ENCODE measurements around the gene PDZK1IP1.
"Not testable (repeated sequence)": the region's sequence is repeated elsewhere in the genome, so short reads cannot be mapped to it uniquely, and the experiment has no call there.

PDZK1IP1 gene

GRCh38 chr1:47198214-47198613, 8.4 kb upstream of the PDZK1IP1 start:
- Histone ChIP-seq H3K27me3 (ENCODE audit: control insufficient read depth in 1 of 2, insufficient read depth in 2 of 2, low read length in 2 of 2) (peaks cover 5% of the 10 kb centered on the region in 2 donors), H3K9ac (ENCODE audit: low read depth in 1 of 2, low read length in 2 of 2) (no peak overlapping the region), H3K27ac (ENCODE audit: low read depth, low read length) (no peak overlapping the region), H3K9me3 (ENCODE audit: control insufficient read depth in 1 of 2, low read length in 2 of 2) (no peaks in the 10 kb centered on the region), H3K4me1 (ENCODE audit: control insufficient read depth in 1 of 2, insufficient read depth in 2 of 2, low read length in 2 of 2) (peaks cover 0 to under 1% of the 10 kb centered on the region in 2 donors), H3K4me3 (ENCODE audit: low read depth in 1 of 2, low read length in 2 of 2) (no peak overlapping the region), H3K36me3 (ENCODE audit: control insufficient read depth in 1 of 2, insufficient read depth in 2 of 2, low read length in 2 of 2) (no peaks in the 10 kb centered on the region)

- no peaks in the 10 kb centered on the region for H3K9me3 ChIP-seq (ENCODE audit: control insufficient read depth in 1 of 2, low read length in 2 of 2)
- H3K9ac ChIP-seq (ENCODE audit: low read depth in 1 of 2, low read length in 2 of 2): no peak overlapping the region
- peaks cover 5% of the 10 kb centered on the region in 2 donors for H3K27me3 ChIP-seq (ENCODE audit: control insufficient read depth in 1 of 2, insufficient read depth in 2 of 2, low read length in 2 of 2)
- no peak overlapping the region for H3K27ac ChIP-seq (ENCODE audit: low read depth, low read length)
- peaks cover 16% of the 10 kb centered on the region in 2 donors for H3K4me1 ChIP-seq (ENCODE audit: control insufficient read depth in 1 of 2, insufficient read depth in 2 of 2, low read length in 2 of 2)
- no peaks in the 10 kb centered on the region for H3K36me3 ChIP-seq (ENCODE audit: control insufficient read depth in 1 of 2, insufficient read depth in 2 of 2, low read length in 2 of 2)
- no peak overlapping the region for H3K4me3 ChIP-seq (ENCODE audit: low read depth in 1 of 2, low read length in 2 of 2)
These were observed 6.8 kb upstream of the PDZK1IP1 start for GRCh38 chr1:47196622-47197021.

DNA sequence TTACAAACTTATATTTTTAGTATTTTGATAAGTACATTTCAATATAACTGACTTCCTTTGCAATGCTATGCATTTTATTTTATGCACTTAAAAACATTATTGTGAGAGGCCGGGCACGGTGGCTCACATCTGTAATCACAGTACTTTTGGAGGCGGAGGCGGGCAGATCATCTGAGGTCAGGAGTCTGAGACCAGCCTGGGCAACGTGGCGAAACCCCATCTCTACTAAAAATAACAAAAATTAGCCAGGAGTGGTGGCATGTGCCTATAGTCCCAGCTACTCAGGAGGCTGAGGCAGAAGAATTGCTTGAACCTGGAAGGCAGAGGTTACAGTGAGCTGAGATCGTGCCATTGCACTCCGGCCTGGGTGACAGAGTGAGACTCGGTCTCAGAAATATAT, 6.1 kb upstream of the PDZK1IP1 start:
- H3K9ac ChIP-seq (ENCODE audit: low read depth in 1 of 2, low read length in 2 of 2); H3K4me3 ChIP-seq (ENCODE audit: low read depth in 1 of 2, low read length in 2 of 2); H3K27ac ChIP-seq (ENCODE audit: low read depth, low read length); H3K36me3 ChIP-seq (ENCODE audit: control insufficient read depth in 1 of 2, insufficient read depth in 2 of 2, low read length in 2 of 2); H3K9me3 ChIP-seq (ENCODE audit: control insufficient read depth in 1 of 2, low read length in 2 of 2); H3K27me3 ChIP-seq (ENCODE audit: control insufficient read depth in 1 of 2, insufficient read depth in 2 of 2, low read length in 2 of 2): not testable (repeated sequence)
- H3K4me1 ChIP-seq (ENCODE audit: control insufficient read depth in 1 of 2, insufficient read depth in 2 of 2, low read length in 2 of 2): peaks cover 22% of the 10 kb centered on the region in 2 donors

DNA sequence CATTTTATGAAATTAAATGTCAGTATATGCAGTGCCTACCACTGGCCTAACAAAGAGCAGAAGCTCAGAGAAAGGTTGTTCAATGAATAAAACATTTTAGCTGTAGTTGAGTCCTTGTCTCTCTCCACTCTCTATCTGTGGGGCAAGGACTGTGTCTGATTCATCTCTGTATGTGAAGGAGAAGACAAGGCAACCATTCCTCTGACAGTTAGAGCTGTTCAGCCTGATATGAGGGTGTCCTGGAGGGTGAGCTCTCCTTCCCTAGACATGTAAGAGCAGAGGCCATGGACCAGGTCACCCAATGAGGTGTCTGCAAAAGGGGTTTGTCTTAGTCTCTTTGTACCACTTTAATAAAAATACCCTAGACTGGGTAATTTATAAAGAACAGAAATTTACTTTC, 4.5 kb upstream of the PDZK1IP1 start:
- no peak overlapping the region for H3K4me3 ChIP-seq (ENCODE audit: low read depth in 1 of 2, low read length in 2 of 2)
- no peak overlapping the region for H3K27ac ChIP-seq (ENCODE audit: low read depth, low read length)
- H3K27me3 ChIP-seq (ENCODE audit: control insufficient read depth in 1 of 2, insufficient read depth in 2 of 2, low read length in 2 of 2): peaks cover 0 to 5% of the 10 kb centered on the region in 2 donors
- no peaks in the 10 kb centered on the region for H3K9me3 ChIP-seq (ENCODE audit: control insufficient read depth in 1 of 2, low read length in 2 of 2)
- no peak overlapping the region for H3K9ac ChIP-seq (ENCODE audit: low read depth in 1 of 2, low read length in 2 of 2)
- H3K4me1 ChIP-seq (ENCODE audit: control insufficient read depth in 1 of 2, insufficient read depth in 2 of 2, low read length in 2 of 2): peaks cover 39% of the 10 kb centered on the region in 2 donors
- no peaks in the 10 kb centered on the region for H3K36me3 ChIP-seq (ENCODE audit: control insufficient read depth in 1 of 2, insufficient read depth in 2 of 2, low read length in 2 of 2)

DNA sequence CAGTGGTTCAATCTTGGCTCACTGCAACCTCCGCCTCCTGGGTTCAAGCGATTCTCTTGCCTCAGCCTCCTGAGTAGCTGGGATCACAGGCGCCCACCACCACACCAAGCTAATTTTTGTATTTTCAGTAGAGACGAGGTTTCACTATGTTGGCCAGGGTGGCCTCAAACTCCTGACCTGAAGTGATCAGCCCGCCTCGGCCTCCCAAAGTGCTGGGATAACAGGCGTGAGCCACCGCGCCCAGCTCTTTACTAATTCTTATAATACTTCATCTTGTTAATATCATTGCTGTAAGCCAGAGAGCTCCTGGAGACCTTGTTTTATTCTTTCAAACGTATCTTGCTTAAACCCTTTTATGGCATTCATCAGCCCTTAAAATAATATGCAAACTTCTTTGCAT, 3.7 kb upstream of the PDZK1IP1 start:
- not testable (repeated sequence) for H3K9ac ChIP-seq (ENCODE audit: low read depth in 1 of 2, low read length in 2 of 2); H3K4me3 ChIP-seq (ENCODE audit: low read depth in 1 of 2, low read length in 2 of 2); H3K27ac ChIP-seq (ENCODE audit: low read depth, low read length); H3K36me3 ChIP-seq (ENCODE audit: control insufficient read depth in 1 of 2, insufficient read depth in 2 of 2, low read length in 2 of 2); H3K9me3 ChIP-seq (ENCODE audit: control insufficient read depth in 1 of 2, low read length in 2 of 2); H3K27me3 ChIP-seq (ENCODE audit: control insufficient read depth in 1 of 2, insufficient read depth in 2 of 2, low read length in 2 of 2)
- peaks cover 44 to 45% of the 10 kb centered on the region in 2 donors for H3K4me1 ChIP-seq (ENCODE audit: control insufficient read depth in 1 of 2, insufficient read depth in 2 of 2, low read length in 2 of 2)

DNA sequence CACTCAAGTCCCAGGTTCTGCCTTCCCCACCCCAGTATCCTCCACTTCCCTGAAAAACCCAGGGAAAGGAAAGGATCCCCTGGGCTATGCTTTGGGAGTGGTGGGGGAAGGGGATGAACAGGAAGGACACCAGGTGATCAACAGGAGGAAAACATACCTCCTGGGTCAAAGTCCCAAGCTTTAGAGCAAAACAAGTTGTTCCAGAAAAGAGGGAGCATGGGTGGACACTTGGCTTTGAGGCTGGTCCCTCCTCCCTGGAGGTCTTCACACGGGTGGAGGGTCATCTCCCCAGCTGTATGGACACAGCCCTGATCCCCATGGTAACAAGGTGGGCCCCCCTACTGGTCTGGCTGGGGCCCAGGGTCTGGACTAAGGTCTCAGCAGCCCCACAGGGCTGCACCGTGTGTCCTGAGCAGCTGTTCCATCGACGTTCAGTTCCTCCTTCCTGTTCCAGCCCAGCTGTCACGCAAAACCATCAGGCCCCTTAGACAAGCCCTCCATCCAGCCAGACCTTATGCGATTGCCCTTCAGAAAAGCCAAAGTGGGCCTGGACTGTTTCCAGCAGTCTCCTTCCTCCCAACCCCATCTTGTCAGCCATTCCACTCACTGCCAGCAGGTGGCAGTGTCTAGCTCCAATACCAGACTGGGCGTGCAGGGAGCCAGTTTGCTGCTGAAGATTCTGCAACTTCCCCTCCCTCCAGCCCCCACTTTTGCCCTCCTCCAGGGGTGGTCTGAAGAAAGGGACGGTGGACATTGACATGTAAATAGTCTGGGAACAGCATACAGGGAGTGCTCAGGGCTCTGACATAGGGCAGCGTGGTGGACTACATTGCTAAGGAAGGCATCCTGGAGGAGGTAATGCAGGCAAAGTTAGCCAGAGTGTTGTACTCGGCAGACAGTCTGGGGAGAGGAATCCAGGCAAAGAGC, 2.9 kb upstream of the PDZK1IP1 start:
- Histone ChIP-seq H3K4me1 (ENCODE audit: control insufficient read depth in 1 of 2, insufficient read depth in 2 of 2, low read length in 2 of 2) (peaks cover 46 to 52% of the 10 kb centered on the region in 2 donors), H3K27me3 (ENCODE audit: control insufficient read depth in 1 of 2, insufficient read depth in 2 of 2, low read length in 2 of 2) (no peaks in the 10 kb centered on the region), H3K4me3 (ENCODE audit: low read depth in 1 of 2, low read length in 2 of 2) (peak overlapping the region; percentile 21 to 48), H3K9ac (ENCODE audit: low read depth in 1 of 2, low read length in 2 of 2) (no peak overlapping the region), H3K36me3 (ENCODE audit: control insufficient read depth in 1 of 2, insufficient read depth in 2 of 2, low read length in 2 of 2) (no peaks in the 10 kb centered on the region), H3K27ac (ENCODE audit: low read depth, low read length) (peak overlapping the region; percentile 43), H3K9me3 (ENCODE audit: control insufficient read depth in 1 of 2, low read length in 2 of 2) (no peaks in the 10 kb centered on the region)

DNA sequence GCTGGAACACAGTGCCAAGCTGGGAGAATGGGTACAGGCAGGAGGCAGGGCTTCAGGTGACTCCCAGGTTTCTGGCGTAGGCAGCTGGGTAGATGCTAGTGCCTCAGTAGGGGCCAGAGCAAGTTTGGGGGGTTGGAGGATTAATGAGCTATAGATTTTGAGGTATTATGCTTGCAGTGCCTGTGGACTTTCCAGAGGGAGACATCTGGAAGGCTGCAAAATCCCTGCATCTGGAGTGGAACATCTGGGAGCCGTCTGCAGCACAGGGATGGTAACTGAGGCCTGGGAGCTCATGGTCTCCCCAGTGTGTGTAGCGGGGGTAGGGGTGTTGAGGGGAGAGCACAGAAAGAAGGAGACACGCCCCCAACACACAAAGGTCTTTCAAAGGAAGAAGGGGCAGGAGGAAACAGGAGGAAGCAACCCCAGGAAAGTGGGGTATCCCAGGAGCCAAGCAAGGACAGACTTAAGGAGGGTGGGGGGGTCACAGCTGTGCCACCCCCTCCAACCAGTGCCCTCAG, 2.2 kb upstream of the PDZK1IP1 start:
- Histone ChIP-seq H3K4me1 (ENCODE audit: control insufficient read depth in 1 of 2, insufficient read depth in 2 of 2, low read length in 2 of 2) (peaks cover 46 to 59% of the 10 kb centered on the region in 2 donors), H3K9me3 (ENCODE audit: control insufficient read depth in 1 of 2, low read length in 2 of 2) (no peaks in the 10 kb centered on the region), H3K27me3 (ENCODE audit: control insufficient read depth in 1 of 2, insufficient read depth in 2 of 2, low read length in 2 of 2) (no peaks in the 10 kb centered on the region), H3K4me3 (ENCODE audit: low read depth in 1 of 2, low read length in 2 of 2) (peak overlapping the region in 1 of 2 donors; percentile 48), H3K9ac (ENCODE audit: low read depth in 1 of 2, low read length in 2 of 2) (peak overlapping the region in 1 of 2 donors; percentile 37), H3K36me3 (ENCODE audit: control insufficient read depth in 1 of 2, insufficient read depth in 2 of 2, low read length in 2 of 2) (no peaks in the 10 kb centered on the region), H3K27ac (ENCODE audit: low read depth, low read length) (peak overlapping the region; percentile 17)

DNA sequence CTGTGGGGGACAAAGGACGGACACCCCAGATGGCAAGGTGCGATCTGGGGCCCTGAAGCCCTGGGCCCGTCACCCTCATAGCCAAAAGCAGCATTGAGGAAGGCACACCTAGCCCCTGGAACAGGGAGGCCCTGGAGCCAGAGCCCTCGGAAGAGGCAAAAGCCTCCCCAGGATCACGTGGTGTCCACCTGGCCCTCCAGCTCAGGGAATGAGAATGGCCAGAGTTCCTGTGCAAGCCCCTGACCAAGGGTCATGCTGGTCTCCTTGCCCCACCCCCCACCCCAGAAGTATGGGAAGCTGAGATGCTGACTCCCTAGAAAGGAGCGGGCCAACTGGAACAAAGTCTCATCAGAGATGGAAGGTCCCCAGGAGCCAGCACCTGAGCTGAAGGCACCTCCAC, 1.0 kb upstream of the PDZK1IP1 start:
- Histone ChIP-seq H3K27ac (ENCODE audit: low read depth, low read length) (peak overlapping the region; percentile 80), H3K9ac (ENCODE audit: low read depth in 1 of 2, low read length in 2 of 2) (no peak overlapping the region), H3K36me3 (ENCODE audit: control insufficient read depth in 1 of 2, insufficient read depth in 2 of 2, low read length in 2 of 2) (no peaks in the 10 kb centered on the region), H3K4me1 (ENCODE audit: control insufficient read depth in 1 of 2, insufficient read depth in 2 of 2, low read length in 2 of 2) (peaks cover 46 to 60% of the 10 kb centered on the region in 2 donors), H3K9me3 (ENCODE audit: control insufficient read depth in 1 of 2, low read length in 2 of 2) (no peaks in the 10 kb centered on the region), H3K4me3 (ENCODE audit: low read depth in 1 of 2, low read length in 2 of 2) (peak overlapping the region in 1 of 2 donors; percentile 7), H3K27me3 (ENCODE audit: control insufficient read depth in 1 of 2, insufficient read depth in 2 of 2, low read length in 2 of 2) (no peaks in the 10 kb centered on the region)

DNA sequence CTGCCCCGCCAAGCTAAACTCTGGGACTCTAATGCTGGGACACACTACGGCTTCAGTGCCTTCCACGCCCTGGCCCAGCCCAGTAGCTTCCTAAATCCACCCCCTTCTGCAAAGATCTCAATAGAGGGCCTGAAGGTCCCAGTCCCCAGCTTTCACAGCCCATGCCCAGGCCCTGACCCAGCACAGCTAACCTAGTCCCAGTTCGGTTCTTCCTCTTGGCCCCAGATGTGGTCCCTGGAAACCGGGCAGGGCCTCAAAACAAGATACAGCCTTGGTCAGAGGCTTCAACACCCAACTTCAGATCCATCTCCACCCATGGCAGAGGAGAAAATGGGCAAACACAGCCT, 646 bp upstream of the PDZK1IP1 start:
- H3K27me3 ChIP-seq (ENCODE audit: control insufficient read depth in 1 of 2, insufficient read depth in 2 of 2, low read length in 2 of 2): no peaks in the 10 kb centered on the region
- H3K36me3 ChIP-seq (ENCODE audit: control insufficient read depth in 1 of 2, insufficient read depth in 2 of 2, low read length in 2 of 2): no peaks in the 10 kb centered on the region
- H3K4me1 ChIP-seq (ENCODE audit: control insufficient read depth in 1 of 2, insufficient read depth in 2 of 2, low read length in 2 of 2): peaks cover 46 to 60% of the 10 kb centered on the region in 2 donors
- peak overlapping the region in 1 of 2 donors; percentile 7 for H3K4me3 ChIP-seq (ENCODE audit: low read depth in 1 of 2, low read length in 2 of 2)
- no peaks in the 10 kb centered on the region for H3K9me3 ChIP-seq (ENCODE audit: control insufficient read depth in 1 of 2, low read length in 2 of 2)
- H3K27ac ChIP-seq (ENCODE audit: low read depth, low read length): peak overlapping the region; percentile 80
- H3K9ac ChIP-seq (ENCODE audit: low read depth in 1 of 2, low read length in 2 of 2): peak overlapping the region in 1 of 2 donors; percentile 20
